HCT116 (cell line): Measurements from ENCODE around the gene KHDRBS2. TPM values are rescaled to one million over a fixed set of nuclear protein-coding genes. Genes with fewer than 3 reads are reported as not detected.

Experiments
- ATAC-seq: fragments of 200-7000 bp; cut with Tn5 transposase; 2 replicates; pipeline ENCODE4 v1.9.1; 2020; ENCODE audit warnings: mild to moderate bottlenecking, moderate library complexity
- BruUV-seq: library from RNA; stranded (reverse); fragments of 400-500 nt; replicated peaks from 2 replicates; lab custom pipeline; 2021; lab: Mats Ljungman, UMichigan
- CTCF ChIA-PET: fragments of 300-600 bp; sonication (Branson Sonifier 250); formaldehyde crosslinking; loops from one replicate; lab custom pipeline; 2021; ENCODE audit warnings: antibody characterized with exemption; lab: Charles Lee
- POLR2A ChIA-PET: fragments of 300-600, 350-600 bp; sonication (Branson Sonifier 250); formaldehyde crosslinking; loops from one replicate; lab custom pipeline; 2021; ENCODE audit warnings: antibody characterized with exemption; lab: Charles Lee
- RAD21 ChIA-PET, 2 experiments: fragments of 300-600 bp; sonication (Branson Sonifier 250); formaldehyde crosslinking; loops; one replicate each; lab custom pipeline; 2023; ENCODE audit warnings: low total read pairs in 2 of 2; ENCODE audit not compliant: uncharacterized antibody in 2 of 2, unreplicated experiment in 2 of 2, low non-redundant PET in 1 of 2; lab: Charles Lee
- DNase-seq: peaks from one replicate; pipeline ENCODE4 v3.0.0-alpha.2; 2010; ENCODE audit warnings: low read depth, low spot score
- H2AFZ ChIP-seq: fragments of 200-600 bp; shearing (Covaris generic), sonication (generic); 2 replicates; pipeline ENCODE4 v1.6.1; 2017; ENCODE audit warnings: low read depth, mixed run types, mixed read lengths, antibody characterized with exemption, low read length; ENCODE audit not compliant: poor library complexity, severe bottlenecking
- H3K27ac ChIP-seq: 2 replicates; pipeline ENCODE4 v1.5.1; 2012; ENCODE audit warnings: low read depth, low read length
- H3K27me3 ChIP-seq: fragments of 200-600 bp; sonication (generic); 2 replicates; pipeline ENCODE4 v1.6.1; 2016; ENCODE audit warnings: mixed run types, low read length, mixed read lengths; ENCODE audit not compliant: insufficient read depth
- H3K36me3 ChIP-seq, 2 experiments: fragments of 200-500 bp in 1 of 2; fragments of 200-600 bp in 1 of 2; sonication (Bioruptor generic) in 1 of 2; sonication (generic) in 1 of 2; 2 replicates each; pipeline versions ENCODE4 v1.5.1 to v1.6.1; 2014 to 2016; ENCODE audit warnings: low read length in 2 of 2, inconsistent platforms in 1 of 2, mixed read lengths in 1 of 2, mixed run types in 1 of 2; ENCODE audit not compliant: insufficient read depth in 2 of 2, control insufficient read depth in 1 of 2
- H3K4me1 ChIP-seq, 2 experiments: fragments of 200-600 bp in 1 of 2; sonication (generic) in 1 of 2; 2 replicates each; pipeline versions ENCODE4 v1.5.1 to v1.6.1; 2012 to 2017; ENCODE audit warnings: low read length in 2 of 2, inconsistent platforms in 1 of 2, mild to moderate bottlenecking in 1 of 2, mixed read lengths in 1 of 2, mixed run types in 1 of 2, moderate library complexity in 1 of 2; ENCODE audit not compliant: insufficient read depth in 2 of 2, control insufficient read depth in 1 of 2
- H3K4me2 ChIP-seq: fragments of 200-600 bp; sonication (generic); 2 replicates; pipeline ENCODE4 v1.6.1; 2017; ENCODE audit warnings: mixed run types, low read length, mixed read lengths
- H3K4me3 ChIP-seq, 2 experiments: fragments of 200-600 bp in 1 of 2; sonication (generic) in 1 of 2; replicated peaks in 1 of 2; 2 replicates each; pipeline ENCODE4 v1.5.1; 2011 to 2016; ENCODE audit warnings: low read length in 2 of 2, control low read depth in 1 of 2, low read depth in 1 of 2, mild to moderate bottlenecking in 1 of 2, mixed read lengths in 1 of 2, mixed run types in 1 of 2
- H3K79me2 ChIP-seq: fragments of 200-600 bp; sonication (generic); 2 replicates; pipeline ENCODE4 v1.6.1; 2017; ENCODE audit warnings: mild to moderate bottlenecking, mixed run types, low read length, moderate library complexity, mixed read lengths; ENCODE audit not compliant: insufficient read depth
- H3K9ac ChIP-seq: fragments of 200-600 bp; sonication (generic); 2 replicates; pipeline ENCODE4 v1.6.1; 2016; ENCODE audit warnings: low read length, mixed read lengths
- H3K9me2 ChIP-seq: fragments of 200-600 bp; sonication (generic), shearing (Covaris generic); 2 replicates; pipeline ENCODE4 v1.6.1; 2017; ENCODE audit warnings: mixed run types, mild to moderate bottlenecking, moderate library complexity; ENCODE audit not compliant: insufficient read depth
- H3K9me3 ChIP-seq, 2 experiments: fragments of 200-500 bp in 1 of 2; fragments of 200-600 bp in 1 of 2; sonication (Bioruptor generic) in 1 of 2; sonication (generic) in 1 of 2; 2 replicates each; pipeline ENCODE4 v1.6.1; 2014 to 2017; ENCODE audit warnings: low read length in 2 of 2, mixed read lengths in 2 of 2, inconsistent platforms in 1 of 2, low read depth in 1 of 2, mild to moderate bottlenecking in 1 of 2, mixed run types in 1 of 2, moderate library complexity in 1 of 2; ENCODE audit not compliant: control insufficient read depth in 1 of 2, insufficient read depth in 1 of 2
- H4K20me1 ChIP-seq: fragments of 200-600 bp; sonication (generic), shearing (Covaris generic); 2 replicates; pipeline ENCODE4 v1.6.1; 2017; ENCODE audit warnings: mixed run types, mild to moderate bottlenecking, moderate library complexity; ENCODE audit not compliant: insufficient read depth
- ATF3 ChIP-seq: IDR thresholded peaks from 2 replicates; pipeline ENCODE4 v1.6.1; 2012
- CEBPB ChIP-seq: IDR thresholded peaks from 2 replicates; pipeline ENCODE4 v1.6.1; 2012; ENCODE audit warnings: low read depth
- ELF1 ChIP-seq: IDR thresholded peaks from 2 replicates; pipeline ENCODE4 v1.6.1; 2012; ENCODE audit warnings: low read depth, borderline replicate concordance
- EZH2 ChIP-seq: fragments of 200-600 bp; sonication (generic); IDR thresholded peaks from 2 replicates; pipeline ENCODE4 v1.6.1; 2017; ENCODE audit warnings: antibody characterized with exemption, mixed run types
- EZH2phosphoT487 ChIP-seq: fragments of 200-600 bp; IDR thresholded peaks from 2 replicates; pipeline ENCODE4 v1.6.1; 2018; ENCODE audit warnings: antibody characterized with exemption, borderline replicate concordance
- FOSL1 ChIP-seq: IDR thresholded peaks from 2 replicates; pipeline ENCODE4 v1.6.1; 2012; ENCODE audit warnings: low read depth
- RAD21 ChIP-seq: IDR thresholded peaks from 2 replicates; pipeline ENCODE4 v1.6.1; 2012; ENCODE audit warnings: low read depth, mild to moderate bottlenecking
- TCF7L2 ChIP-seq: IDR thresholded peaks from 2 replicates; pipeline ENCODE4 v1.7.0; 2011; ENCODE audit warnings: borderline replicate concordance, inconsistent platforms; ENCODE audit not compliant: insufficient read depth, insufficient read length; ENCODE audit errors: extremely low read depth
- YY1 ChIP-seq: IDR thresholded peaks from 2 replicates; pipeline ENCODE4 v1.6.1; 2011; ENCODE audit warnings: low read length, low read depth, moderate library complexity, mild to moderate bottlenecking; ENCODE audit not compliant: insufficient replicate concordance; ENCODE audit errors: extremely low read depth
- ZFX ChIP-seq: fragments of 450-650 bp; IDR thresholded peaks from 2 replicates; pipeline ENCODE4 v1.6.1; 2017
- intact Hi-C: fragments of 100-400 bp; cut with micrococcal nuclease; formaldehyde crosslinking; loops from 2 replicates; pipeline ENCODE4 v1.10.0; 2022
- total RNA-seq: library from RNA; stranded (reverse); gene quantifications from one replicate; pipeline ENCODE4 v1.2.1, GENCODE V29; 2021; ENCODE audit not compliant: unreplicated experiment
- TF ChIP-seq, protein P1 (sequence below): IDR thresholded peaks from 2 replicates; pipeline ENCODE4 v1.6.1; 2012
- TF ChIP-seq, protein P2 (sequence below), 3 experiments: fragments of 200-600 bp in 1 of 3; sonication (generic) in 1 of 3; IDR thresholded peaks in 2 of 3; conservative IDR thresholded peaks in 1 of 3; 2 replicates each; pipeline ENCODE4 v1.5.1; 2012 to 2017; ENCODE audit warnings: low read depth in 2 of 3, low read length in 2 of 3, antibody characterized with exemption in 1 of 3, borderline replicate concordance in 1 of 3, control low read depth in 1 of 3, mild to moderate bottlenecking in 1 of 3, mixed read lengths in 1 of 3, mixed run types in 1 of 3, moderate library complexity in 1 of 3; ENCODE audit not compliant: insufficient read depth in 1 of 3

The KHDRBS2 gene
- total RNA-seq, 1 experiment from 2014 or later: not detected

- Histone ChIP-seq H3K9ac (no peak overlapping the region), H3K79me2 (no peaks in the 10 kb centered on the region), H3K9me3 (peaks cover 13 to 28% of the 10 kb centered on the region in 2 experiments; a peak in 2 of 4 replicates), H3K4me2 (no peak overlapping the region), H3K27ac (no peak overlapping the region), H3K4me3 (no peak overlapping the region), H3K27me3 (no peaks in the 10 kb centered on the region), H3K36me3 (no peaks in the 10 kb centered on the region), H3K9me2 (no peaks in the 10 kb centered on the region), H4K20me1 (no peaks in the 10 kb centered on the region), H2AFZ (no peak overlapping the region), H3K4me1 (no peaks in the 10 kb centered on the region)
- ChIA-PET CTCF (no interaction called here), POLR2A (no interaction called here), RAD21 (no interaction called here)
- TF ChIP-seq ZFX (no peak), ELF1 (no peak), TCF7L2 (no peak), FOSL1 (no peak), RAD21 (no peak), EZH2phosphoT487 (no peak), EZH2 (no peak), ATF3 (no peak), YY1 (no peak), CEBPB (no peak)
- TF ChIP-seq, protein P1, sequence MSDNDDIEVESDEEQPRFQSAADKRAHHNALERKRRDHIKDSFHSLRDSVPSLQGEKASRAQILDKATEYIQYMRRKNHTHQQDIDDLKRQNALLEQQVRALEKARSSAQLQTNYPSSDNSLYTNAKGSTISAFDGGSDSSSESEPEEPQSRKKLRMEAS: no peak
- TF ChIP-seq, protein P2, sequence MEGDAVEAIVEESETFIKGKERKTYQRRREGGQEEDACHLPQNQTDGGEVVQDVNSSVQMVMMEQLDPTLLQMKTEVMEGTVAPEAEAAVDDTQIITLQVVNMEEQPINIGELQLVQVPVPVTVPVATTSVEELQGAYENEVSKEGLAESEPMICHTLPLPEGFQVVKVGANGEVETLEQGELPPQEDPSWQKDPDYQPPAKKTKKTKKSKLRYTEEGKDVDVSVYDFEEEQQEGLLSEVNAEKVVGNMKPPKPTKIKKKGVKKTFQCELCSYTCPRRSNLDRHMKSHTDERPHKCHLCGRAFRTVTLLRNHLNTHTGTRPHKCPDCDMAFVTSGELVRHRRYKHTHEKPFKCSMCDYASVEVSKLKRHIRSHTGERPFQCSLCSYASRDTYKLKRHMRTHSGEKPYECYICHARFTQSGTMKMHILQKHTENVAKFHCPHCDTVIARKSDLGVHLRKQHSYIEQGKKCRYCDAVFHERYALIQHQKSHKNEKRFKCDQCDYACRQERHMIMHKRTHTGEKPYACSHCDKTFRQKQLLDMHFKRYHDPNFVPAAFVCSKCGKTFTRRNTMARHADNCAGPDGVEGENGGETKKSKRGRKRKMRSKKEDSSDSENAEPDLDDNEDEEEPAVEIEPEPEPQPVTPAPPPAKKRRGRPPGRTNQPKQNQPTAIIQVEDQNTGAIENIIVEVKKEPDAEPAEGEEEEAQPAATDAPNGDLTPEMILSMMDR (IDR thresholded peaks at IDR 0.05 in 2 of 3, conservative IDR thresholded peaks at IDR 0.05 in 1 of 3; ENCODE audit: borderline replicate concordance in 1 of 3, insufficient read depth in 1 of 3, low read depth in 2 of 3, low read length in 2 of 3): no peak
- BruUV-seq: no TSS peak
- intact Hi-C loops: no loop called here
- ATAC-seq: no peak
- DNase-seq: no peak
Measured at GRCh38 chr6:62075869-62076268, 210.2 kb downstream of the KHDRBS2 start.
